Activated T-cell treated with anti-CD3 and anti-CD28 coated beads, Interleukin-2, amount 50 U/mL, for 4 hours (primary cell): ENCODE measurements around the gene AREG. TPM values are rescaled to one million over a fixed set of nuclear protein-coding genes. Genes with fewer than 3 reads are reported as not detected.
A peak's percentile ranks its signal among the peaks of the same experiment; 100 is the strongest.
"Not testable (repeated sequence)": the region's sequence is repeated elsewhere in the genome, so short reads cannot be mapped to it uniquely, and the experiment has no call there.

Source experiments
- ATAC-seq, 2 donors: fragments of 200-7000 bp; cut with Tn5 transposase; one replicate each; pipeline ENCODE4 v1.10.0; 2021
- DNase-seq: peaks from one replicate; pipeline ENCODE4 v3.0.0-alpha.2; 2020
- H3K27me3 Mint-ChIP-seq: one replicate; pipeline ENCODE4 v1.8.0; 2021; ENCODE audit warnings: low read depth, mixed read lengths
- H3K36me3 Mint-ChIP-seq: one replicate; pipeline ENCODE4 v1.8.0; 2022; ENCODE audit warnings: mixed read lengths; ENCODE audit not compliant: insufficient read depth
- H3K4me1 Mint-ChIP-seq: one replicate; pipeline ENCODE4 v1.8.0; 2021; ENCODE audit warnings: low read depth, mixed read lengths
- H3K4me3 Mint-ChIP-seq: one replicate; pipeline ENCODE4 v1.8.0; 2021; ENCODE audit warnings: mild to moderate bottlenecking, moderate library complexity, mixed read lengths
- H3K9me3 Mint-ChIP-seq: one replicate; pipeline ENCODE4 v1.8.0; 2021; ENCODE audit warnings: mixed read lengths
- total RNA-seq, 3 donors: library from RNA; stranded (reverse); gene quantifications; one replicate each; pipeline ENCODE4 v1.2.1, GENCODE V29; 2021

AREG gene, protein sequence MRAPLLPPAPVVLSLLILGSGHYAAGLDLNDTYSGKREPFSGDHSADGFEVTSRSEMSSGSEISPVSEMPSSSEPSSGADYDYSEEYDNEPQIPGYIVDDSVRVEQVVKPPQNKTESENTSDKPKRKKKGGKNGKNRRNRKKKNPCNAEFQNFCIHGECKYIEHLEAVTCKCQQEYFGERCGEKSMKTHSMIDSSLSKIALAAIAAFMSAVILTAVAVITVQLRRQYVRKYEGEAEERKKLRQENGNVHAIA
- under 1 TPM; 0.73 to 0.92 (median 0.79) TPM for total RNA-seq

DNA sequence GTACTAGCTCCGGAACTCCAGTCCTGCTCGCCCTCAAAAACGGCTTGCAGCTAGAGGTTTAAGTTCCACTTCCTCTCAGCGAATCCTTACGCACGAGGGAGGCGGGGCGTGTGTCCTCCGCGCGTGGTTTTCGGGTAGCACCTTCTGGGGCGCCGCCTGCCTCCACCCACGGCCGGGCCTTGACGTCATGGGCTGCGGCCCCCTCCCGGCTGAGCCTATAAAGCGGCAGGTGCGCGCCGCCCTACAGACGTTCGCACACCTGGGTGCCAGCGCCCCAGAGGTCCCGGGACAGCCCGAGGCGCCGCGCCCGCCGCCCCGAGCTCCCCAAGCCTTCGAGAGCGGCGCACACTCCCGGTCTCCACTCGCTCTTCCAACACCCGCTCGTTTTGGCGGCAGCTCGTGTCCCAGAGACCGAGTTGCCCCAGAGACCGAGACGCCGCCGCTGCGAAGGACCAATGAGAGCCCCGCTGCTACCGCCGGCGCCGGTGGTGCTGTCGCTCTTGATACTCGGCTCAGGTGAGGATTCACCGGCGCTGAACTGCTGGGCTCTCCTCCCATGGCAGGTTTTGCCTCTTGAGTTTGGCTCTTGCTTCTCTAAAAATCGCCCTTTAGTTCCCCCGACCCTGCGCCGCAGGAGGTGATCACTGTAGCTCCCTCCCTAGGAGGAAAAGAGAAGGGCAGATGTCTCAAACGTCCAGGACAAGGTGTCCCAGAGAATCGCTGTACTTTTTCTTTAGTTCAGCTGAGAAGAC lies at the start of gene AREG:
Gene AREG (plus strand): TSS at position 246 of the 752 bp plus-strand sequence. CDS start 210 bp downstream, at position 456.
- H3K36me3 Mint-ChIP-seq, result peaks cover 4% of the 10 kb centered on the region
- peaks cover 13% of the 10 kb centered on the region for H3K4me1 Mint-ChIP-seq
- H3K4me3 Mint-ChIP-seq, result peak within 1 kb of the TSS; percentile 95
- no peaks in the 10 kb centered on the region for H3K9me3 Mint-ChIP-seq
- ATAC-seq (peak; percentile 91 to 92), DNase-seq (peak; percentile 94)
- H3K27me3 Mint-ChIP-seq, result peaks cover 3% of the 10 kb centered on the region

DNA sequence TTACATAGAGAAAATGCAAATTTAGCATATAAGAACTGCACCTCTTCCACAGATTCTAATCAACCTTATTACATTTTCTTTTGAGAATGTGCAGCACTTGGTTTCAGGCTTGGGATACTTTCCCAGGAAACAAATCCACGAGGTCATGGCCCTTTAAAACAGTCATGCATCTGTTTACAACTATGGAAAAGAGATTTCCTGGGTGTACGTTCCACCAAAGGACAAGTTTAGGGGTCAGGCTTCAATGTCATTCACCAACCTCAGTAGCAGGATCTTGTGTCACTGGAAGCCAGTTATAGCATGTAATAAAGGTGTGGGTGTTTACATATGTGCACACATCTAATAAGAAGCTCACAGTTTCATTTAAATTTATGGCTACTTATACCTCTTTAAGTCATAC lies 49.3 kb upstream of the AREG start:
- Mint-ChIP-seq H3K27me3 (no peaks in the 10 kb centered on the region), H3K4me1 (peaks cover 8% of the 10 kb centered on the region), H3K4me3 (no peak overlapping the region), H3K9me3 (no peaks in the 10 kb centered on the region), H3K36me3 (no peaks in the 10 kb centered on the region)
- ATAC-seq (no peak), DNase-seq (no peak)

DNA sequence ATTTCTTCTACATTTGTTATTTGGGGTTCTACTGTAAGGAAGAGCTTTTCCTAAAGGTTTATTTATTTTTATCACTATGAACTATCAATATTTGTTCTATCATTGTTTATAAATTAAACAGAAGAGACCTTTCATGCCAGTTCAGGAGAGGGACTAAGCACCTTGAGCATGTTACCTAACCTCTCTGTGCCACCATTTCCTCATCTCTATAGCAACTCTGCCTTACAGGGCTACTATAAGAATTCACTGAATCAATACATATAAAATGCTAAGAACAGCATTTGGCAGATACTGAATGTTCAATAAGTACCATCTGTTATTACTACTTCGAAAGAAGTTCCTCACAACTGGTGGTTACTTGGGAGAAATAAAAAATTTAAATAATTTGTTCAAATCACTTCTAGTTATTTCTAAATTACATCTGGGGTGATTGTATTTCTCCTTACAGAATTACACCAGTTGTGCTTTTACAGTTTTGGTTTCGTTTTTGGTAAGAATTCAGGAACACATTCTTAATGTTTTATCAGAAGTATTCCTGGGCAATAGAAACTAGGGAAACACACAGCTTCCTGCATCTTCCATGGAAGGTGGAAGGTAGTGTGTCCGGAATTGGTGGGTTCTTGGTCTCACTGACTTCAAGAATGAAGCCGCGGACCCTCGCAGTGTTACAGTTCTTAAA lies 47.0 kb upstream of the AREG start:
- no peaks in the 10 kb centered on the region for H3K9me3 Mint-ChIP-seq
- peak overlapping the region; percentile 93 for H3K4me3 Mint-ChIP-seq
- H3K4me1 Mint-ChIP-seq, result peaks cover 8% of the 10 kb centered on the region
- H3K27me3 Mint-ChIP-seq, result no peaks in the 10 kb centered on the region
- H3K36me3 Mint-ChIP-seq, result no peaks in the 10 kb centered on the region
- ATAC-seq (peak; percentile 38 to 71), DNase-seq (no peak)

DNA sequence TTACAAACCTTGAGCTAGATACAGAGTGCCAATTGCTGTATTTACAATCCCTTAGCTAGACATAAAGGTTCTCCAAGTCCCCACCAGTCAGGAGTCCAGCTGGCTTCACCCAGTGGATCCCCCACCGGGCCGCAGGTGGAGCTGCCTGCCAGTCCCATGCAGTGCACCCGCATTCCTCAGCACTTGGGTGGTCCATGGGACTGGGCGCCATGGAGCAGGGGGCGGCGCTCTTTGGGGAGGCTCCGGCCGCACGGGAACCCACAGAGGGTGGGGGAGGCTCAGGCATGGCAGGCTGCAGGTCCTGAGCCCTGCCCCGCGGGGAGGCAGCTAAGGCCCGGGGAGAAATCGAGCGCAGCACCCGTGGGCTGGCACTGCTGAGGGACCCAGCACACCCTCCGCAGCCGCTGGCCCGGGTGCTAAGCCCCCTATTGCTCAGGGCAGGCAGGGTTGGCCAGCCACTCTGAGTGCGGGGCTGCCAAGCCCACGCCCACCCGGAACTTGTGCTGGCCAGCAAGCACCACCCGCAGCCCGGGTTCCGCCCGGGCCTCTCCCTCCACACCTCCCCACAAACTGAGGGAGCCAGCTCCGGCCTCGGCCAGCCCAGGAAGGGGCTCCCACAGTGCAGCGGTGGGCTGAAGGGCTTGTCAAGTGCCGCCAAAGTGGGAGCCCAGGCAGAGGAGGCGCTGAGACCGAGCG lies 45.9 kb upstream of the AREG start:
- DNase-seq, H3K9me3 Mint-ChIP-seq, H3K36me3 Mint-ChIP-seq, ATAC-seq, H3K4me1 Mint-ChIP-seq, H3K27me3 Mint-ChIP-seq: not testable (repeated sequence)
- H3K4me3 Mint-ChIP-seq, result peak overlapping the region; percentile 93

DNA sequence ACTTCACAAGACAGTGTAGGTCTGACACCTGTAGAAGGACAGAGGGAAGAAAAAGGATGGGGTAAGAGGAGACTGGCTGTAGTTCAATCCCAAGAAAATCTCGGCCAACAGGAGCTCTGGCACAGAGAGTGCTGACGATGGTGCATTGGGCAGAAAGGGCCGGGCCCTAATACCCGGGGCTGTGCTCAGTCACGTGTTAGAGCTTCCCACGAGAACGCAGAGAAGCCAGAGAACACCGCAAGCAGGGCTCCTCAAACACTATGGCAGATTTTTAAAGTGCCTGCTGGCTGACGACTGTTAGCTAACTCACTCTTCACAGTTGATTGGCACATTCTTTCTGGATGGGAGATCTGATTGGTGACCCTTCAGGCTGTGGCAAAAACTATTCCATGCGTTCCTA lies 44.5 kb upstream of the AREG start:
- ATAC-seq, result no peak
- Mint-ChIP-seq H3K36me3 (no peaks in the 10 kb centered on the region), H3K27me3 (no peaks in the 10 kb centered on the region), H3K9me3 (no peaks in the 10 kb centered on the region), H3K4me3 (no peak overlapping the region), H3K4me1 (peaks cover 8% of the 10 kb centered on the region)
- DNase-seq, result no peak

DNA sequence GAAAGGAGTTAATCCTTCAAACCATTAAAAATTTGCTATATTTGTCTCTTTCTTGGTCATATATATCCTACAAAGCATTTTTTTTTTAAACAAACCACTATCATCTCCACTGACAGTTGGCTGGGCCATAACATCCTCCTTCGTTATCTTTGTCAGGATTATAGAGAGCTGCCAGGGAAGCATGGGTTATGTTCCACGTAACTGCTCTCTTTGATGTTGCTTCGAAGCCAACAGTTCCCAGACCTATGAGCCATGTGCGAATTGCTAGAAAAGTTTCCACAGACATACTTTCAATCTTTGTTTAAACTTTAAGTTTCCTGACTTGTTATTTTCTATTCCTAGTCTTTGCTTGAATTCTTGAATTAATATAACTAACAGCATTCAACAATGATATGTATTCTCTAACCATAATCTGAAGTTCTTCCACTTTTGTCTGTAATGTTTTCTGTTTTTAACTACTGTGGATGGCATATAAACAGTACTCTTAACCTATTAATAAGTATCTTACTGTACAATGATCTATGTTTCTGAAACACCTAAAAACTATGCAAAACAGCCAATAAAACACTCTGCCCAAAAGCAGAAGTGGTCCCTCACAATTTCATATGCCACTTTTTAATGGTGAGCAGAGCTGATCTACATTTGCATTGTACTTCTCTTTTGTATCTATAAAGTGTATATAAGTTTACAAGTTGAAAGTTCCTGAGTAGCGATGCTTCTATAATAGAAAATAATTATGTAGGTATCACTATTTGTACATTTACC lies 42.1 kb upstream of the AREG start:
- no peaks in the 10 kb centered on the region for H3K27me3 Mint-ChIP-seq
- no peak for ATAC-seq
- no peaks in the 10 kb centered on the region for H3K36me3 Mint-ChIP-seq
- DNase-seq, result no peak
- no peaks in the 10 kb centered on the region for H3K9me3 Mint-ChIP-seq
- no peak overlapping the region for H3K4me3 Mint-ChIP-seq
- peaks cover 6% of the 10 kb centered on the region for H3K4me1 Mint-ChIP-seq

DNA sequence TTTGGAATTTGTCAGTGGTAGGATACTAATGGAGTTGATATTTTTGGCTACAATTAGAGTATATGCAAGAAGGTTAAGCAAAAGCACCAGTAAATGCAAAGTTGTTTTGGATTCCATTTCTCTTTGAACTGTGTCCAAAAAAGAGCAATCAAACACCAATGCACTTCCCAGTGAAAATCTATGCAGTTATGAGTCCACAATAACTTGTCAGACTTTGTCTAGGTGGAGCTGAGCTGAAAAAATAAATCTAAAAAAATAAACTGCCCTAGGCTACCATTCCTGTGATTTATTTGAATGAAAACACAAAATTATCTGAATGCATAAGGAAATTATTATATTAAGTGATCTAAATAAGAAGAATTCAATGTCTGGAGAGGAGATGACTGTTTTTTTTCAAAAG lies 37.0 kb upstream of the AREG start:
- no peaks in the 10 kb centered on the region for H3K9me3 Mint-ChIP-seq
- H3K27me3 Mint-ChIP-seq, result no peaks in the 10 kb centered on the region
- ATAC-seq, result no peak
- no peak overlapping the region for H3K4me3 Mint-ChIP-seq
- no peak for DNase-seq
- H3K36me3 Mint-ChIP-seq, result no peaks in the 10 kb centered on the region
- no peaks in the 10 kb centered on the region for H3K4me1 Mint-ChIP-seq

DNA sequence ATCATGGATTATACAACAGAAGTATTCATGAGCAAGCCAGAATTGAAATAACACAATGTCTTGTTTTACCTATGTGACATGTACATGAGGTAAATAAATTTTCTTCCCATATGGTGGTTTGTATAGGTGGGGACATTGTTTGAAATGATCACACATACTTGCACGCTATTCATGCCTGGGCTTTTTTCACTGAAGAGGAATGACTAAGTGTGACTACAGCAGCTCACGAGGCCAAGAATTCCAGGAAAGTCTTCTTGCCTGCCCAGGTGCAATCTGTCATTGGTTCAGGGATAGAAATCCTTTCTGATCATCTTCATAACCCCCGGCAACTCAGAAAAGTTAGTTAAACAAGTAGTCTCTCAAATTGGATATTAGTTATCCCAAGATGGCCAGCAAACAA lies 36.3 kb upstream of the AREG start:
- Mint-ChIP-seq H3K4me3 (no peak overlapping the region), H3K36me3 (no peaks in the 10 kb centered on the region), H3K9me3 (no peaks in the 10 kb centered on the region), H3K4me1 (no peaks in the 10 kb centered on the region), H3K27me3 (no peaks in the 10 kb centered on the region)
- DNase-seq (no peak), ATAC-seq (no peak)

DNA sequence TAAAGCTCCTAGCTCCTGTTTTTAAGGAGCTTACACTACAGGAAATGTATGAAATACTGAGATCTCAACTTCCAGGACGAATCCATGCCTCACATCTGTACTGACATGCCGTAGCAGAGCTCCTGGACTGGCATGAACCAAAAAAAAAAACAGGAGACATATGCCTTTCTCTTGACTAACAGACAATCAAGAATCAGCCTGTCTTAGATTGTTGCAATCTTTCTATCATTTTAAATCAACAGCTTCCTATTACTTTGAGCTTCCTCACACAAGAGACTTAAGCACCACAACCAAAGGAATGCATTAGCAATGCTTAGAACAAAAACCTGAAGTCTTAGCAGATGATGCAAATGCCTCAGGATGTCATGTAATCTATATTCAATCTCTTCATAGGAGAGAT lies 34.7 kb upstream of the AREG start:
- no peak overlapping the region for H3K4me3 Mint-ChIP-seq
- no peaks in the 10 kb centered on the region for H3K9me3 Mint-ChIP-seq
- no peaks in the 10 kb centered on the region for H3K36me3 Mint-ChIP-seq
- H3K4me1 Mint-ChIP-seq, result no peaks in the 10 kb centered on the region
- DNase-seq, result no peak
- no peaks in the 10 kb centered on the region for H3K27me3 Mint-ChIP-seq
- no peak for ATAC-seq

DNA sequence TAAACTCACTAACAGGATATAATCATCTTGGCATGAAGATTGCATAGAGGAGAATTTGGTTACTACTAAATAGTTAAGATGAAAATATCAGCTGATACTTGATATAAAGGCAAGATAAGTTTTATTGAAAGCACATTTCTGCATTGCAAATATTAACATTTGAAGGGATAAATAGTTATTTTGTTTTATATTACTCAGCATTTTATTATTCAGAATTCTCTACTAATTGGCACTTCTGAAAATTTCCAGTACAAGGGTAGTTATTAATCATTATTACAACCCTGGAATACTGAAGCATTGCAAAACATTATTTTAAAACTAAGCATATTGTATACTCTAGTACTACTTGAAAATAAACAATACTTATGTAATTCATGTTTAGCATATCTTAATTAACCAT lies 32.7 kb upstream of the AREG start:
- DNase-seq, result no peak
- Mint-ChIP-seq H3K4me1 (no peaks in the 10 kb centered on the region), H3K9me3 (no peaks in the 10 kb centered on the region), H3K27me3 (no peaks in the 10 kb centered on the region), H3K36me3 (no peaks in the 10 kb centered on the region), H3K4me3 (no peak overlapping the region)
- ATAC-seq, result no peak

DNA sequence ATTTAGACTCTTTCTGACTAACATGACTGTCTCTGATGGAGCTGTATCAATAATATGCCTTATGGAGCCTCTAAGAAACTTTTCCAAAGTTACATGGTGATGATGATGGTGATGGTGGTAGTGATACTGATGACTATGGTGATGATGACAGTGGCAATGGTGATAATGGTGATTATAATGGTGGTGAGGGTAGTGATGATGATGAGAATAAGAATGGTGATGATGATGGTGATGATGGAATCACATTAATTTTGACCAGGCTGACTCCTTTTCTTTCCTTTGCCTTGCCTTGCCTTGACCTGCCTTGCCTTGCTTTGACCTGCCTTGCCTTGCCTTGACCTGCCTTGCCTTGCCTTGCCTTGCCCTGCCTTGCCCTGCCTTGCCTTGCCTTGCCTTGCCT lies 31.7 kb upstream of the AREG start:
- H3K4me3 Mint-ChIP-seq, result no peak overlapping the region
- ATAC-seq (no peak), DNase-seq (no peak)
- no peaks in the 10 kb centered on the region for H3K36me3 Mint-ChIP-seq
- H3K9me3 Mint-ChIP-seq, result no peaks in the 10 kb centered on the region
- no peaks in the 10 kb centered on the region for H3K4me1 Mint-ChIP-seq
- H3K27me3 Mint-ChIP-seq, result no peaks in the 10 kb centered on the region

DNA sequence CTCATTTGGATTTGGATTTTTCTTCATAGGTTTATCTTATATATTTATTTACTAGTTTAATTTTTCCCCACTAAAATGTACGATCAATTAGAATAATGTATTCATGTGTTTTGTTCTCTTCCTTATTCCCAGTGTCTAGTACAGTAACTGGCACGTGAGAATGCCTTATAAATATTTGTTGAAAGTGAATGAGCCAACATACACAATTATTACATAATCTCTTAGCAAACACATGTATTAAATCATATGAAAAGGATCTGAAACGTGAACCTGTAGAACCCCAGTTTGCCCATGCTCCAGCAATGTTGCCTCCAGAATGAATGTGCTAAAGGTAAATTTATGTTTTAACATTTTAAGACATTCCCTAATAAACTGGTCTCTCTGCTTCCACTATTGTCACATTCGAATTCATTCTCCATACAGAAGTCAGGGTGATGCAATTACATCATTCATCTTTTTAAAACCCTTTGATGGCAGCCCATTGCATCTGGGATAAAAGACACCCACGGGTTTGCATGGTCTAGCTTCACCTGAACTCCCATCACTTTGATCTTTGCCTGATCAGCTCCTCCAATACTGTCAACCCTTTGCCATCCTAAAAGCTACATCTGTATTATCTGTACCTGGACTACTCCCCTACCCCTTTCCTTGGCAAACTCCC lies 30.7 kb upstream of the AREG start:
- H3K9me3 Mint-ChIP-seq, result no peaks in the 10 kb centered on the region
- no peaks in the 10 kb centered on the region for H3K4me1 Mint-ChIP-seq
- H3K27me3 Mint-ChIP-seq, result peaks cover 3% of the 10 kb centered on the region
- H3K4me3 Mint-ChIP-seq, result no peak overlapping the region
- ATAC-seq, result no peak
- H3K36me3 Mint-ChIP-seq, result no peaks in the 10 kb centered on the region
- no peak for DNase-seq

DNA sequence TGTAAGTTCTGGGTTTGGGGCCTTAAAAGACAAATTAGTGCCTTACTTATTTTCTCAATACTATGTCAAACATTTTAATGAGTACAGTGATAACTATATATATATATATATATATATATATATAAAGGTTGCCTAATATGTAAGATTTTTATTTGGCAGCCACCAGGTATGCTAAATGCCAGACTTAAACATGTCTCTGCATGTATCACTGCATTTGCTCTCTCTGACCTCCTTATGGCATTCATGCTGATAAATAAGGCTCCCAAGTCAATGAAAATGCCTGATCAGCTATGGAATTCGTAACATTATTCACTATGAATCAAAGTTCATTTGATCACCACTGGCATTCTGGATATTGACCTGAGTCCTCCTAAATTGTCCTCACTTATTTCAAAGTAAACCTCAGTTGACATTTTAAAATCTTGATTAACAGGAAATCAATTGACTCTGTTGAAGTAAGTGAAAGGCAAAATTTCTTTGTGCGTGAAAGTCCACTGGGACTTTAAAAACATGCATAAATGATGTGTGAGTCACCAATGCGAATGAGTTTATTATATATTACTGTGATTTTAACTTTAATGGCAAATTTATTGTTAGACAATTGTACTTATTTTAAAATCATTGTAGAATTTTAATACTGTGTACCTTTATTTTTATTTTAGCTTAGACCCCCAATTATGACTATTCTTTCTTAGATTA lies 29.2 kb upstream of the AREG start:
- Mint-ChIP-seq H3K9me3 (no peaks in the 10 kb centered on the region), H3K4me1 (no peaks in the 10 kb centered on the region), H3K4me3 (no peak overlapping the region), H3K27me3 (peaks cover 3% of the 10 kb centered on the region), H3K36me3 (no peaks in the 10 kb centered on the region)
- DNase-seq, result no peak
- no peak for ATAC-seq
